Mesenchymal stem cell (in vitro differentiated cells and primary cell): Measurements from ENCODE around the gene CLDN7.

Source experiments
- DNase-seq: peaks from one replicate; pipeline ENCODE4 v3.0.0-alpha.2; 2013
- H2AFZ ChIP-seq: one replicate; pipeline ENCODE4 v1.6.1; 2013; ENCODE audit warnings: low read depth, mild to moderate bottlenecking, control low read depth, inconsistent platforms, low read length, moderate library complexity
- H2AK5ac ChIP-seq: 2 replicates; pipeline ENCODE4 v1.6.1; 2013; ENCODE audit warnings: low read length, moderate library complexity, mild to moderate bottlenecking, inconsistent platforms; ENCODE audit not compliant: severe bottlenecking
- H2BK120ac ChIP-seq: one replicate; pipeline ENCODE4 v1.6.1; 2013; ENCODE audit warnings: low read depth, mild to moderate bottlenecking, inconsistent platforms, low read length, moderate library complexity
- H2BK12ac ChIP-seq, 2 experiments: one replicate each; pipeline ENCODE4 v1.6.1; 2013; ENCODE audit warnings: inconsistent platforms in 2 of 2, low read length in 2 of 2, mild to moderate bottlenecking in 2 of 2, moderate library complexity in 2 of 2, control low read depth in 1 of 2
- H2BK15ac ChIP-seq: one replicate; pipeline ENCODE4 v1.6.1; 2013; ENCODE audit warnings: mild to moderate bottlenecking, low read depth, inconsistent platforms; ENCODE audit not compliant: poor library complexity, severe bottlenecking
- H2BK5ac ChIP-seq: 2 replicates; pipeline ENCODE4 v1.6.1; 2013; ENCODE audit warnings: low read depth, mild to moderate bottlenecking, low read length, control low read depth, inconsistent platforms; ENCODE audit not compliant: poor library complexity, severe bottlenecking
- H3K14ac ChIP-seq, 2 experiments: one replicate each; pipeline ENCODE4 v1.6.1; 2013; ENCODE audit warnings: inconsistent platforms in 2 of 2, low read length in 2 of 2, control low read depth in 1 of 2, mild to moderate bottlenecking in 1 of 2, moderate library complexity in 1 of 2
- H3K18ac ChIP-seq, 2 experiments: one replicate each; pipeline ENCODE4 v1.6.1; 2013; ENCODE audit warnings: inconsistent platforms in 2 of 2, low read length in 2 of 2, control low read depth in 1 of 2, low read depth in 1 of 2, mild to moderate bottlenecking in 1 of 2
- H3K23ac ChIP-seq, 2 experiments: one replicate each; pipeline ENCODE4 v1.6.1; 2013; ENCODE audit warnings: inconsistent platforms in 2 of 2, low read length in 2 of 2, mild to moderate bottlenecking in 2 of 2, moderate library complexity in 2 of 2, control low read depth in 1 of 2
- H3K27ac ChIP-seq: 2 replicates; pipeline ENCODE4 v1.5.1; 2013; ENCODE audit warnings: mild to moderate bottlenecking, moderate library complexity, low read length, control low read depth, inconsistent platforms; ENCODE audit not compliant: poor library complexity, severe bottlenecking
- H3K27me3 ChIP-seq, 2 experiments: 2 replicates each; pipeline versions ENCODE4 v1.6.1 to v1.7.0; 2013; ENCODE audit warnings: low read length in 2 of 2, mild to moderate bottlenecking in 2 of 2, moderate library complexity in 2 of 2, control low read depth in 1 of 2, inconsistent platforms in 1 of 2; ENCODE audit not compliant: control insufficient read depth in 1 of 2, insufficient read depth in 1 of 2
- H3K36me3 ChIP-seq, 2 experiments: 2 replicates each; pipeline versions ENCODE4 v1.6.1 to v1.7.0; 2013; ENCODE audit warnings: low read length in 2 of 2, control low read depth in 1 of 2, inconsistent platforms in 1 of 2, low read depth in 1 of 2, mild to moderate bottlenecking in 1 of 2; ENCODE audit not compliant: insufficient read depth in 2 of 2, control insufficient read depth in 1 of 2
- H3K4ac ChIP-seq, 2 experiments: one replicate each; pipeline ENCODE4 v1.6.1; 2013; ENCODE audit warnings: inconsistent platforms in 2 of 2, low read length in 2 of 2, mild to moderate bottlenecking in 2 of 2, moderate library complexity in 2 of 2, control low read depth in 1 of 2, low read depth in 1 of 2
- H3K4me1 ChIP-seq: 2 replicates; pipeline ENCODE4 v1.6.1; 2013; ENCODE audit warnings: low read depth, low read length, control low read depth; ENCODE audit not compliant: control insufficient read depth, insufficient read depth
- H3K4me2 ChIP-seq: 2 replicates; pipeline ENCODE4 v1.6.1; 2013; ENCODE audit warnings: low read length, mild to moderate bottlenecking, inconsistent platforms; ENCODE audit not compliant: poor library complexity, severe bottlenecking
- H3K4me3 ChIP-seq, 2 experiments: 2 replicates each; pipeline versions ENCODE4 v1.5.1 to v1.7.0; 2013; ENCODE audit warnings: low read length in 2 of 2, mild to moderate bottlenecking in 2 of 2, control low read depth in 1 of 2, low read depth in 1 of 2; ENCODE audit not compliant: insufficient read depth in 1 of 2
- H3K79me1 ChIP-seq: replicated peaks from 2 replicates; pipeline ENCODE4 v1.6.1; 2013; ENCODE audit warnings: mild to moderate bottlenecking, control low read depth, low read length, inconsistent platforms; ENCODE audit not compliant: poor library complexity, severe bottlenecking
- H3K9ac ChIP-seq: 2 replicates; pipeline ENCODE4 v1.7.0; 2013; ENCODE audit warnings: mild to moderate bottlenecking, low read length, moderate library complexity
- H3K9me3 ChIP-seq: 2 replicates; pipeline ENCODE4 v1.7.0; 2013; ENCODE audit warnings: mild to moderate bottlenecking, low read length; ENCODE audit not compliant: control insufficient read depth
- H4K8ac ChIP-seq: one replicate; pipeline ENCODE4 v1.6.1; 2013; ENCODE audit warnings: inconsistent platforms, mild to moderate bottlenecking, low read length, moderate library complexity
- H4K91ac ChIP-seq: one replicate; pipeline ENCODE4 v1.6.1; 2013; ENCODE audit warnings: mild to moderate bottlenecking, low read length, inconsistent platforms
- WGBS: methylation state at CpG from one replicate; pipeline ENCODE4 v1.1.7; 2013; ENCODE audit warnings: mixed read lengths; 5-methylcytosine and 5-hydroxymethylcytosine counted together

The CLDN7 gene

DNA sequence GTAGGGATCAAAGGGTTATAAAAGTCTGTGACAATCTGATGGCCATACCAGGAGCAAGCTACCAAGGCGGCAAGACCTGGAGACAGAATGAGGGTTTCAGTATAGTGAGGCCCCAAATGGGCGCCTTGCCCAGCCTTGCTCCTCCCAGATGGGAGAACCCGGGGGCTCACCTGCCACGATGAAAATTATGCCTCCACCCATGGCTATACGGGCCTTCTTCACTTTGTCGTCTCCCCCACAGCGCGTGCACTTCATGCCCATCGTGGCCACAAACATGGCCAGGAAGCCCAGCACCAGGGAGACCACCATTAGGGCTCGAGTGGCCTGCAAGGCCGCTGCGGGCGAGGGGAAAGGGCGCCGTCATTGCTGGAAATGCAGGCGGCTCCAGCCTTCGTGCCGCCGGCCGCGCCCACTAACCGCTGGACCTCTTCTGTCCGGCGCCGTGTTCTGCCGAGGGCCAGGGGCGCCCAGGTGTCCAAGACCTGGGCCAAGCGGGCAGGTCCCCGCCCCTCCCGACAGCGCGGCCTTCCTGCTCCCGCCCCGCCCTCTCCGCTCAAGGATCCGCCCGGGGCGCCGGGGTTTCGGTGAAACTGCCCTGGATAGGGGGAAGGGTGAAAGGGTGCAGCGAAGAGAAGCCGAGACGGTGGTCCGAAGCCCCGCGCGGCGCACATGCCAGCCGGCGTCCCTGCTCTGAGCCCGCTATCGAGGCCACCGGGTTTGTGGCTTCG is 1.5 kb downstream of the CLDN7 start:
- Histone ChIP-seq H4K8ac (peak overlapping the region; percentile 98), H3K9me3 (no peaks in the 10 kb centered on the region), H2BK12ac (peak overlapping the region in 1 of 2 experiments; percentile 19), H3K4me1 (peaks cover 26% of the 10 kb centered on the region), H3K4ac (peak overlapping the region; percentile 54 to 73), H3K27me3 (peaks cover 13 to 21% of the 10 kb centered on the region in 2 experiments), H4K91ac (peak overlapping the region; percentile 80), H3K27ac (no peak overlapping the region), H3K79me1 (peaks cover 6% of the 10 kb centered on the region), H3K9ac (peak overlapping the region; percentile 72), H3K23ac (peak overlapping the region in 1 of 2 experiments; percentile 91), H3K36me3 (peaks cover 32 to 36% of the 10 kb centered on the region in 2 experiments), H3K4me3 (peak overlapping the region; percentile 56 to 68), H2BK15ac (no peak overlapping the region), H2BK5ac (no peak overlapping the region), H2BK120ac (peak overlapping the region; percentile 29), H2AFZ (peak overlapping the region; percentile 78), H3K14ac (no peak overlapping the region), H3K18ac (peak overlapping the region; percentile 40 to 94), H2AK5ac (no peak overlapping the region), H3K4me2 (peak overlapping the region; percentile 86)
- DNase-seq = no peak
- WGBS = 14% methylated on average over 54 of the region's 54 CpGs

GRCh38 chr17:7260151-7260550 is 2.1 kb downstream of the CLDN7 start:
- Histone ChIP-seq H3K4me3 (no peak overlapping the region), H3K9me3 (no peaks in the 10 kb centered on the region), H2BK5ac (no peak overlapping the region), H2AK5ac (no peak overlapping the region), H3K4me1 (peaks cover 26% of the 10 kb centered on the region), H4K8ac (no peak overlapping the region), H3K18ac (no peak overlapping the region), H3K79me1 (peaks cover 7% of the 10 kb centered on the region), H2BK12ac (peak overlapping the region in 1 of 2 experiments; percentile 15), H3K9ac (no peak overlapping the region), H3K27ac (no peak overlapping the region), H3K36me3 (peaks cover 39 to 41% of the 10 kb centered on the region in 2 experiments), H3K23ac (no peak overlapping the region), H4K91ac (no peak overlapping the region), H2BK15ac (no peak overlapping the region), H2BK120ac (no peak overlapping the region), H3K4ac (no peak overlapping the region), H3K27me3 (peaks cover 13 to 21% of the 10 kb centered on the region in 2 experiments), H3K4me2 (no peak overlapping the region), H3K14ac (no peak overlapping the region), H2AFZ (no peak overlapping the region)
- 98% methylated on average over 4 of the region's 4 CpGs for WGBS
- DNase-seq = no peak

DNA sequence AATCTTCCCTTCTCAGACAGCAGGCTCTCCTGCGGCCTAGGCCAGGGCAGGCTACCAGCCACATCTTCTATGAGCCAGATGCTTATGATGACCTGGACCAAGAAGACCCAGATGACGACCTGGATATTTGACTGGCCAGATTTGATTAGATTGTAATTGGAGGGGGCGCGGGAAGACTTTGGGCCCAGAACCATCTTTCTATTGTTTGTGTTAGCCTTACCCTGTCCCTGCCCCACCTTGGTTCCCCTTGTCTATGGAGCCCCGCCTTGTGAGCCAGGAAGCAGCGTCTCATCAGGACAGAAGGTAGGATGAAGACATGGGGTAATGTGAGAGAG is 2.8 kb downstream of the CLDN7 start:
- Histone ChIP-seq H3K4ac (no peak overlapping the region), H4K8ac (no peak overlapping the region), H3K4me3 (no peak overlapping the region), H3K27me3 (peaks cover 13 to 21% of the 10 kb centered on the region in 2 experiments), H3K14ac (no peak overlapping the region), H2BK120ac (no peak overlapping the region), H2AK5ac (no peak overlapping the region), H2BK5ac (no peak overlapping the region), H2AFZ (no peak overlapping the region), H3K23ac (no peak overlapping the region), H3K4me2 (no peak overlapping the region), H3K9me3 (no peaks in the 10 kb centered on the region), H2BK12ac (no peak overlapping the region), H3K27ac (no peak overlapping the region), H2BK15ac (no peak overlapping the region), H3K79me1 (peaks cover 11% of the 10 kb centered on the region), H3K4me1 (peaks cover 26% of the 10 kb centered on the region), H3K18ac (no peak overlapping the region), H3K36me3 (peaks cover 43 to 47% of the 10 kb centered on the region in 2 experiments), H3K9ac (no peak overlapping the region), H4K91ac (no peak overlapping the region)
- no peak for DNase-seq
- 100% methylated on average over 3 of the region's 6 CpGs for WGBS

GRCh38 chr17:7258731-7259554 is 3.3 kb downstream of the CLDN7 start:
- WGBS = 96% methylated on average over 7 of the region's 7 CpGs

More at GRCh38 chr17:7258731-7259554, 3.3 kb downstream of the CLDN7 start:
- Histone ChIP-seq H2AK5ac (no peak overlapping the region), H3K27ac (no peak overlapping the region), H3K4me2 (no peak overlapping the region), H3K4me1 (peaks cover 24% of the 10 kb centered on the region), H4K91ac (no peak overlapping the region), H3K36me3 (peaks cover 45 to 53% of the 10 kb centered on the region in 2 experiments), H4K8ac (no peak overlapping the region), H2BK5ac (no peak overlapping the region), H3K9me3 (no peaks in the 10 kb centered on the region), H2BK12ac (peak overlapping the region in 1 of 2 experiments; percentile 39), H3K27me3 (peaks cover 13 to 21% of the 10 kb centered on the region in 2 experiments), H3K4ac (no peak overlapping the region), H3K79me1 (peaks cover 14% of the 10 kb centered on the region), H2BK120ac (no peak overlapping the region), H2BK15ac (no peak overlapping the region), H2AFZ (no peak overlapping the region), H3K14ac (no peak overlapping the region), H3K4me3 (no peak overlapping the region), H3K23ac (no peak overlapping the region), H3K9ac (no peak overlapping the region), H3K18ac (no peak overlapping the region)
- no peak for DNase-seq
